Epithelial cell of esophagus (primary cell): Measurements from ENCODE around the gene LARP4B.

Experiments used
- DNase-seq: peaks from one replicate; pipeline ENCODE4 v3.0.0; 2010; ENCODE audit warnings: low read depth
- H3K4me3 ChIP-seq: 2 replicates; pipeline ENCODE4 v1.5.1; 2011; ENCODE audit warnings: mild to moderate bottlenecking, low read length, control low read depth
- TF ChIP-seq, protein P1 (sequence below): IDR thresholded peaks from 2 replicates; pipeline ENCODE4 v1.5.1; 2011; ENCODE audit warnings: low read depth, mild to moderate bottlenecking, low read length, control low read depth, inconsistent platforms; ENCODE audit not compliant: insufficient read depth; ENCODE audit errors: missing control alignments

The LARP4B gene

DNA sequence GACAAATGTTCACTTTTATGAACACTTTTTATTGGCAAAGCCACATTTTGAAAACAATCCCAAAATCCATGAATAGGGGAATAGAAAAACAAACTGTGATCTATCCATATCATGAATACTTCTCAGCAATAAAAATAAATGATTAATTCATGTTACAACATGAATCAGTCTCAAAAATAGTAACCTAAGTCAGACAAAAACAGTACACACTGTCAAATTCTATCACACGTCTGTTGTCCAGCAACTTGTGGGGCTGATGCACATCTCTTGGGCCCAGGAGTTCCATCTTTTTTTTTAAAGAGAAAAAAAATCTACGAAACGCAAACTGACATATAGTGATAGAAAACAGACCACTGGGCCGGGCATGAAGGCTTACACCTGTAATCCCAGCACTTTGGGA, 71.0 kb downstream of the LARP4B start:
- H3K4me3 ChIP-seq: no peak overlapping the region
- TF ChIP-seq, protein P1, sequence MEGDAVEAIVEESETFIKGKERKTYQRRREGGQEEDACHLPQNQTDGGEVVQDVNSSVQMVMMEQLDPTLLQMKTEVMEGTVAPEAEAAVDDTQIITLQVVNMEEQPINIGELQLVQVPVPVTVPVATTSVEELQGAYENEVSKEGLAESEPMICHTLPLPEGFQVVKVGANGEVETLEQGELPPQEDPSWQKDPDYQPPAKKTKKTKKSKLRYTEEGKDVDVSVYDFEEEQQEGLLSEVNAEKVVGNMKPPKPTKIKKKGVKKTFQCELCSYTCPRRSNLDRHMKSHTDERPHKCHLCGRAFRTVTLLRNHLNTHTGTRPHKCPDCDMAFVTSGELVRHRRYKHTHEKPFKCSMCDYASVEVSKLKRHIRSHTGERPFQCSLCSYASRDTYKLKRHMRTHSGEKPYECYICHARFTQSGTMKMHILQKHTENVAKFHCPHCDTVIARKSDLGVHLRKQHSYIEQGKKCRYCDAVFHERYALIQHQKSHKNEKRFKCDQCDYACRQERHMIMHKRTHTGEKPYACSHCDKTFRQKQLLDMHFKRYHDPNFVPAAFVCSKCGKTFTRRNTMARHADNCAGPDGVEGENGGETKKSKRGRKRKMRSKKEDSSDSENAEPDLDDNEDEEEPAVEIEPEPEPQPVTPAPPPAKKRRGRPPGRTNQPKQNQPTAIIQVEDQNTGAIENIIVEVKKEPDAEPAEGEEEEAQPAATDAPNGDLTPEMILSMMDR: no peak

DNA sequence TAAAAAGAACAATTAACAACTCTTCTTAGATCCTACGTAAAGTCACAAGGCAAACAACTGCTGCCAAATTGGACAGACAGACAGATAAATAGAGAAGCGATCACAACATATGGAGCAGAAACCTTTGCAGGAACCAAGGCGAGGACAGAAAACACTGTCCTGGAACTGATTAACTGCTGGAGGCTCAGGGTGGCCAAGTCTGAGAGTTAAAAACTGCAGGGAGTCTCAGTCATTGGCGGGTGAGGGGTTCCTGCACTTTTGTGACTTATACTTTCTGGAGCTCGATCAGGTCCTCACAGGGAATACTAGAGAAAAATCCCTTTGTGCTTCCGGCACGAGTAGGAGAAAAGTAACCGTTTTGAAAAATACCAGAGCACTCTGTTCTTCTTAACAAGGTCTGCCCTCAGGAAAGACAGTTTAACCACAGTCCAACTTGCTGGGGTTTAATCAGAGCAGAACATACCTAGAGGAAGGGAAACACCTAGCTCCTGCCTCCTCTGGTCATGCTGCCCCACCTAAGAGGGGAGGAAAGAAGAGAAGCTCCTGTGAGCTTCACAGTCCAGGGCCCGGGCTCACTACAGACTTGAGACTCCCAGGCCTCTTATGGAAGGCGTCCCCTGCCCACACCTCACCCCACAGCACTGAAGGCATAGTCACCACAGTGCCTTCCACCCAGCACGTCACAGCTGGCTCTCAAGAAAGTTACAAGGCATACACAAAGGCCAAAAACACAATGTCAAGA, 74.9 kb downstream of the LARP4B start:
- TF ChIP-seq, protein P1: no peak
- no peak for DNase-seq
- no peak overlapping the region for H3K4me3 ChIP-seq

More for the DNA sequence above, 71.0 kb downstream of the LARP4B start:
- no peak for DNase-seq

DNA sequence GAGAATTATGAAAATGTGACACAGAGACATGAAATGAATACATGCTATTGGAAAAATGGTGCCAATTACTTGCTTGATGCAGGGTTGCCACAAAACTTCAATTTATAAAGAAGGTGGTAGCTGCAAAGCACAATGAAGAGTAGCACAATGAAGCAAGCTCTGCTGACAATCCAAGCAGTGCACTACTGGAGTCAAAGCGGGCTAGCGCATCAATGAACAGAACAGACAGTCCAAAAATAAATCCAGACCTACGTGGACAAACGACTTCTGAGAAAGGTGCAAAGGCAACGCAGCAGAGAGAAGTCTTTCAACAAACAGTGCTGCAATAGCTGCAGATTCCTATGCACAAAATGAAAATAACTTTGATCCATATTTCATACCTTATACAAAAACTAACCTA, 75.8 kb downstream of the LARP4B start:
- DNase-seq: no peak
- H3K4me3 ChIP-seq: no peak overlapping the region
- TF ChIP-seq, protein P1: no peak

DNA sequence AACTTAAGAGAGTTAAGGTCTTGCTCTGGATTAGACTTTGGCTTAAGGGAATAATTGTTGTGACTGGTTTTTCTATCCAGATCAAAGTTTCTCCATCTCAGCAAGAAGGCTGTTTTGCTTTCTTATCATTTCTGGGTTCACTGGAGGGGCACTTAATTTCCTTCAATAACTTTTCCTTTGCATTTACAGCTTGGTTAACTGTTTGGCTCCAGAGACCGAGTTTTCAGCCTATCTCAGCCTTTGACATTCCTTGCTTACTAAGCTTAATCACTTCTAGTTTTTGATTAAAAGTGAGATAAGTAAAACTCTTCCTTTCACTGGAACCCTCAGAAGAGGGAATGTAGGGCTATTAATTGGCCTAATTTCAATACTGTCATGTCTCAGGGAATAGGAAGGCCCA, 76.4 kb downstream of the LARP4B start:
- TF ChIP-seq, protein P1: no peak
- H3K4me3 ChIP-seq: no peak overlapping the region
- no peak for DNase-seq

DNA sequence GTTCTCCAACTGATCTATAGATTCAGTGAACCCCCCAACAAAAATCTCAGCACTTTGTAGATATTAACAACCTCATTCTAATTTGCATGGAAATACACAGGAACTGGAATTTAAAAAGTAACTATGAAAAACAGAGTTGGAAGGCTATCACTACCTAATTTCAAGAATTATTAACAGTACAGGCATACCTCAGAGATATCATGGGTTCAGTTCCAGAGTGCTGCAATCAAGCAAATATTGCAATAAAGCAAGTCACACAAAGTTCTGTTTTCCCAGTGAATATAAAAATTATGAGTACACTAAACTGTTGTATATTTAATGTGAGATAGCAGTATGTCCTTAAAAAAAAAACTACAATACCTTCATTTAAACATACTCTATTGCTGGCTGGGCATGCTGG, 78.5 kb downstream of the LARP4B start:
- DNase-seq: no peak
- TF ChIP-seq, protein P1: no peak
- no peak overlapping the region for H3K4me3 ChIP-seq

DNA sequence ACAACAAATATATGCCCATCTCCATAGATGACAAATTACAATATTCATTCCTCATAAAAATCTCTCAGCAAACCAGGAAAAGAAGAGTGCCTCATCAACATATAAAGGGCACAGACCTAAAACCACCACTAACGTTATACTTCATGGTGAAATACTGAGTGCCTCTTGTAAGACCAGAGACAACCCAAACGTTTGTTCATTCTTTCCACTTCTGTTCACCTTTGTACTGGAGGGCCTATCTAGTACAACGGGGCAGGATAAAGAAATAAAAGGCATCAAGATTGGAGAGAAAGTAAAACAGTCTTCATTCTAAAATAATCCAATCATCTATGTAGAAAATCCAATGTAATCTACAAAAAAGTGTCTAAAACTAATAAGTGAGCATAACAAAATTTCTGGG, 79.1 kb downstream of the LARP4B start:
- TF ChIP-seq, protein P1: no peak
- no peak overlapping the region for H3K4me3 ChIP-seq
- no peak for DNase-seq

DNA sequence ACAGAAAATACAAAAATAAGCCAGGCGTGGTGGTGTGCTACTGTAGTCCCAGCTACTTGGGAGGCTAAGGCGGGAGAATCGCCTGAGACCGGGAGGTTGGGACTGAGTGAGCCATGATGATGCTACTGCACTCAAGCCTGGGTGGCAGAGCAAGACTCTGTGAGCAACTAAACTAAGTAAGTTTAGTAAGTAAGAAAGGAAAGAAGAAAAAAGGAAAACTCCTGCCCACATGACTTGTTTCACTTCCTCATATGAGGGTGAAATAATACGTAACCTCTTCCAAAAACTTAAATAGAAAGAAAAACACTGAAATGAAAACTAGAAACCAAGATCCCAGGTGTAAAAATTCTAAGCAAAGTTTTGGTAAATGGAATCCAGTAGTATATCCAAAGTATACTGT, 79.6 kb downstream of the LARP4B start:
- no peak overlapping the region for H3K4me3 ChIP-seq
- DNase-seq: no peak
- TF ChIP-seq, protein P1: no peak
